Urinary bladder (tissue), 4 donors: ENCODE data around the gene MARCHF10. TPM values are rescaled to one million over a fixed set of nuclear protein-coding genes. Genes with fewer than 3 reads are reported as not detected.
"Not testable (repeated sequence)": the region's sequence is repeated elsewhere in the genome, so short reads cannot be mapped to it uniquely, and the experiment has no call there.

Source experiments
- DNase-seq: peaks from one replicate; pipeline ENCODE4 v3.0.0-alpha.2; 2015; ENCODE audit errors: extremely low spot score
- H3K27ac ChIP-seq: one replicate; pipeline ENCODE4 v1.5.1; 2013; ENCODE audit warnings: low read depth, mild to moderate bottlenecking, moderate library complexity
- H3K36me3 ChIP-seq: one replicate; pipeline ENCODE4 v1.6.1; 2013; ENCODE audit warnings: mild to moderate bottlenecking, moderate library complexity; ENCODE audit not compliant: insufficient read depth
- H3K4me1 ChIP-seq: one replicate; pipeline ENCODE4 v1.6.1; 2013; ENCODE audit warnings: mild to moderate bottlenecking, moderate library complexity; ENCODE audit not compliant: insufficient read depth
- H3K4me3 ChIP-seq: one replicate; pipeline ENCODE4 v1.5.1; 2013; ENCODE audit warnings: low read depth, low read length
- WGBS: extraction: QIAGEN DNeasy Blood & Tissue Kit; methylation state at CpG from one replicate; pipeline ENCODE4 v1.1.7; 2013; 5-methylcytosine and 5-hydroxymethylcytosine counted together
- polyA plus RNA-seq: library from polyadenylated mRNA; stranded (reverse); fragments of 200-250 nt; gene quantifications from one replicate; pipeline ENCODE4 v1.2.3, GENCODE V29; 2013
- total RNA-seq: library from RNA; depleted of rRNA; stranded (reverse); fragments of >200 nt; gene quantifications from one replicate; pipeline ENCODE4 v1.2.3, GENCODE V29; 2014
- donor health status: healthy with polysubstance abuse.
- donor health status: healthy.

The MARCHF10 gene
- total and polyA plus RNA-seq, 2 donors, result 0.08 to 0.42 TPM

DNA sequence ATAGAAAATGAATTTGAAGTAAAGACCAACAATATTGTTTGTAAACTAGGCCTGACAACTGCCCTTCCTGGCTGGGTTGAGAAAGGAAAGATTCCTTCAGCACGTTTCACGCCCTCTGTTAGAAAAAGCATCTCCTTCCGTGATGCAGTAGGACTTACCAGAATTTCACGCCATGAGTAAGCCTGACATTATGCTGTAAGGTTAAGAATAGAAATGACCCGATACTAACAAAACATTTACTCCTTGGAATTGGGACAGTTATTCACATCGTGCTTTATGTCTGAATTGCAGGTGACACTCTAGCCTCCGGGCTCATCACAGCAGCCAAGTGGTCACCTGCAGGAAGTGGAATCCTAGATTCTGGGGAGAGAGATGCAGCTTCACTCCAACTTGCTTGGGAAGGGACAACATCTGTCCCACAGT lies 17.5 kb downstream of the MARCHF10 start:
- WGBS, result 67% methylated on average over 7 of the region's 7 CpGs
- Histone ChIP-seq H3K36me3 (no peaks in the 10 kb centered on the region), H3K4me1 (no peaks in the 10 kb centered on the region), H3K27ac (no peak overlapping the region), H3K4me3 (no peak overlapping the region)
- no peak for DNase-seq

DNA sequence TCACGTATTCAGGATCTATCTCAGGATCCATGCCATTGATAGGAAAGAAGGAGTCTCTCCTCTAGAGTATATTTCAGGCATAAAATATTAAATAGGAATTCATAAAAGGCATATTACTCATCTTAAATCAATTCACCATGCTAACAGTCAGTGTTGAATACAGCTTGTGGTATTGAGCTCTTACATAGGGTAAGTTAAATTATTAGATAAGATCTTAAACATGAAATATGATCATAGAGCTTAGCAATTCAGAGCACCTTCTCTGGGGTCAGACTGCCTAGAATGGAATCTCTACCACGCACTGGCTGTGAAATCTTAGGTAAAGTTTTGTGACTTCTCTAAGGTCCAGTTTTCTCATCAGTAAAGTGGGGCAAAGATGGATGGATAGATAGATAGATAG lies 20.7 kb downstream of the MARCHF10 start:
- Histone ChIP-seq H3K27ac (no peak overlapping the region), H3K4me1 (no peaks in the 10 kb centered on the region), H3K36me3 (no peaks in the 10 kb centered on the region), H3K4me3 (no peak overlapping the region)
- 86% methylated on average over 2 of the region's 2 CpGs for WGBS
- no peak for DNase-seq

DNA sequence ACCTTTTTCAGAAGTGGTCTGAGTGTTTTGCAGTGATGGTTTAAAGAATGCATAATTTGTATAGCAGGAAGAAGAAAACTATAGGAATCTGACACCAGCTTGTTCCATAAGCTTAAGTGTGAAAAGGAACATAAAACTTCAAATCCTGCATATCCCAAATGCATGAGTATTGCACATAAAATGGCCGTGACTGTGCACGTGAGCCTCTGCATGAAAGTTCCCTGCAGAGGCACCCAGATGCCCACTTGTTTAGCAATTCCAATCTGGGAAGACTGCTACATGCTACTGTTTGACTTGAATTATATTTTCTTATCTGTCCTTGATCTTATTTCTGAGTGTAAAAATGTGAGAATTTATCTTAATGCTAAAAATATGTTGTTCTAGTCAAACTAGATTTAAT lies 21.5 kb downstream of the MARCHF10 start:
- H3K36me3 ChIP-seq, result no peaks in the 10 kb centered on the region
- no peaks in the 10 kb centered on the region for H3K4me1 ChIP-seq
- no peak overlapping the region for H3K4me3 ChIP-seq
- DNase-seq, result no peak
- 81% methylated on average over 2 of the region's 2 CpGs for WGBS
- no peak overlapping the region for H3K27ac ChIP-seq

DNA sequence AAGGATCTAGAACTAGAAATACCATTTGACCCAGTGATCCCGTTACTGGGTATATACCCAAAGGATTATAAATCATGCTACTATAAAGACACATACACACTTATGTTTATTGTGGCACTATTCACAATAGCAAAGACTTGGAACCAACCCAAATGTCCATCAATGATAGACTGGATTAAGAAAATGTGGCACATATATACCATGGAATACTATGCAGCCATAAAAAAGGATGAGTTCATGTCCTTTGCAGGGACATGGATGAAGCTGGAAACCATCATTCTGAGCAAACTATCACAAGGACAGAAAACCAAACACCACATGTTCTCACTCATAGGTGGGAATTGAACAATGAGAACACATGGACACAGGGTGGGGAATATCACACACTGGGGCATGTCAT lies 22.1 kb downstream of the MARCHF10 start:
- 93% methylated on average over 1 of the region's 1 CpG for WGBS
- H3K36me3 ChIP-seq, H3K27ac ChIP-seq, H3K4me3 ChIP-seq, H3K4me1 ChIP-seq, DNase-seq: not testable (repeated sequence)

DNA sequence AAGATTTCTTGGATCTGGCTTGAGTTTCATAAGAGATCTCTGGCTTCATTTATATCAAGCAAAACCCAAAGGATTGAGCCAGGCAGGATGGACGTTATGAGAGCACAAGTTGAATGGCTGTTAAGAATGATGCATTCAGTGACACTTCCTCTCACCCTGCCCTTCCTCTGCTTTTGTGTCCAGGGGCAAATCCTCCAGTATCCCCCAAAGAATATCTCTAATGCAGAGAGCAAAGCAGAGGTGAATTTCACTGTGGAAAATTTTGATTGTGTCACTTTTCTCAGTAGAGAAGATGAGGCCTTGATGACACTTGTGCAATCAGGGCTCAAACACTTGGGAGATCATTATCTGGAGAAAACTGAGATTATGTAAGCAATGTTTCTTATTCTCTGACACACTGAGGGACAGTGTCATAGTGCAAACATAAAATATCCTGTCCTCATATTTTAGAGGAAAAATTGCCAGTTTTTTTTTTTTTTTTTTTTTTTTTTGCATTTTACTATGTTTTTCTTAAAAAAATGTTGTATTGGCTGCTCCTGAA lies 25.3 kb downstream of the MARCHF10 start:
- WGBS, result 77% methylated on average over 1 of the region's 1 CpG
- H3K36me3 ChIP-seq, result no peaks in the 10 kb centered on the region
- DNase-seq, result no peak

DNA sequence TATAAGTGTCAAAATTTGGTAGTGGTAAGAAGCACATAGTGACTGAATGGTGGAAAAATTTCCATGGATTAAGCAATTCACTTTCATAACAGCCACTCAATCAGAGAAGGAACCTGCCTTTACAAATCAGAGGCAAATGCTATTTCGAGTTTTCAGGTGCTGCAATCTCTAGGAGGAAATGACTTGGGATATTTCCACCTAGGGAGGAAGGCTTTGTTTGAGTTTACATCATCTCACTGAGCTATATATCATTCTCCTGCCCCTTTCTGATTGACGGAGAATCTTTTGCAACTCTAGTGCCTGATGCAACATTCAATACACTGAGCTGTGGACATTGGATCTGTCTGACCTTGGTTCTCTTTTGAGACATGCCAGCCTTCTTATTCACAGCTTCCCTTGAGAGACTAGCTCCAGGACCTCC lies 26.3 kb downstream of the MARCHF10 start:
- no peak overlapping the region for H3K4me3 ChIP-seq
- H3K4me1 ChIP-seq, result no peaks in the 10 kb centered on the region
- no peak overlapping the region for H3K27ac ChIP-seq
- no peaks in the 10 kb centered on the region for H3K36me3 ChIP-seq
- no peak for DNase-seq
- 85% methylated on average over 2 of the region's 2 CpGs for WGBS

More for the DNA sequence above, 25.3 kb downstream of the MARCHF10 start:
- Histone ChIP-seq H3K4me3 (no peak overlapping the region), H3K27ac (no peak overlapping the region), H3K4me1 (no peaks in the 10 kb centered on the region)

DNA sequence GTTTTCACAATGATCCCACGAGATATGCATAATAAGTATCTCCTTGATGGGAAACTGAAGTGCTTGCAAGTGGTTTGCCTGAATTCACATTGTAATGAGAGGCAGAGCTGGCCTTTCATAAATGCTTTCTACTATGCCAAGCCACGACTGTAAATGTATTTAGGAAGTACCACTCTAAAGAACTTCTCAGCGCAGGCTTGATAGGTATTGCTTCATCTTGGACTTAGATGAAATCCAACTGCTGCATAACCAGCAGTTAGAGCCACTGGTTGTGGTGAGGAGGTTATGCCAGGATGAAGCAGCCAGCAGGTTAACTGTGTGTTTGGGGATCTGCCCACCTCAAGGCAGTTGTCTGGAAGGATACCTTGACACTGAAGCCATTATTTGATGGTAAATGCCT lies 26.8 kb downstream of the MARCHF10 start:
- Histone ChIP-seq H3K4me1 (no peaks in the 10 kb centered on the region), H3K36me3 (no peaks in the 10 kb centered on the region), H3K27ac (no peak overlapping the region), H3K4me3 (no peak overlapping the region)
- DNase-seq, result no peak
- 75% methylated on average over 3 of the region's 3 CpGs for WGBS

DNA sequence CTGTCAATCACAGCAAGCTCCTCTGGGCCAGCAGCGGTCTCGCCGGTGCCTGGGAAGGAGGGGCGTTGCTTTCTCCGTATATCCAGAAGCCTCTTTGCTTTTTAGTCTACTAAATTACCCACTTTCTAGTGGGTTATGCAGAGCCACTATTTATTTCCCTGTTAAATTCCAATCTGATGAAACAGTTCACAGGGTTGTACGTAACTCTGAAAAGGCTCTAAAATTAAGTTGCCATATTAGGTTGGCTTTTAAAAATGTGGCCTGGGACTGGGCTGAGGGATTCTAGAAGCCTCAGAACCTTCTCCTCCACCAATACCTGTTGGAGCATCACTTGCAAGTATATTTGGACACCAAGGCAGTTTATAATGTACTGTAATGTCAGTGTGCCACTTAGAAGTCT lies 27.2 kb downstream of the MARCHF10 start:
- Histone ChIP-seq H3K36me3 (no peaks in the 10 kb centered on the region), H3K4me3 (no peak overlapping the region), H3K4me1 (no peaks in the 10 kb centered on the region), H3K27ac (no peak overlapping the region)
- DNase-seq, result no peak
- 85% methylated on average over 6 of the region's 6 CpGs for WGBS

DNA sequence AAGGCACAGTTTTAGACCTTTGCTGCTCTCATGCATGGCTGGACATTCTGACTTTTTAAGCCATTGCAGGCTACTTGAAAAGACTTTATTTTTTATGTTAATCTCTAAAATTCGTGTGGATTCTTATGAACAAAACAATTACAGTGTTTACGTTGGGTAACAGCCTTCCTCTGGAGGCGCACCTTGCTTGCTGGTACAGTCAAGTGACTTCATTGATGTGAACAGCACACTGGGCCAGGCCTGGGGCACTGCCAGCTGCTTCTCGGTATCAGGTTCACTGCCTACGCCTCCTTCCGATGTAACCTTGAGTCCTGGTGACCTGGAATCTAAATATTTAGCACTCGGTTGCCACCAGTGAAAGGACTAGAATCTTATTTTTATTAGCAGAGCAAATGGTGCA lies 27.8 kb downstream of the MARCHF10 start:
- no peak overlapping the region for H3K27ac ChIP-seq
- 78% methylated on average over 7 of the region's 7 CpGs for WGBS
- H3K36me3 ChIP-seq, result no peaks in the 10 kb centered on the region
- no peak overlapping the region for H3K4me3 ChIP-seq
- no peaks in the 10 kb centered on the region for H3K4me1 ChIP-seq
- no peak for DNase-seq

DNA sequence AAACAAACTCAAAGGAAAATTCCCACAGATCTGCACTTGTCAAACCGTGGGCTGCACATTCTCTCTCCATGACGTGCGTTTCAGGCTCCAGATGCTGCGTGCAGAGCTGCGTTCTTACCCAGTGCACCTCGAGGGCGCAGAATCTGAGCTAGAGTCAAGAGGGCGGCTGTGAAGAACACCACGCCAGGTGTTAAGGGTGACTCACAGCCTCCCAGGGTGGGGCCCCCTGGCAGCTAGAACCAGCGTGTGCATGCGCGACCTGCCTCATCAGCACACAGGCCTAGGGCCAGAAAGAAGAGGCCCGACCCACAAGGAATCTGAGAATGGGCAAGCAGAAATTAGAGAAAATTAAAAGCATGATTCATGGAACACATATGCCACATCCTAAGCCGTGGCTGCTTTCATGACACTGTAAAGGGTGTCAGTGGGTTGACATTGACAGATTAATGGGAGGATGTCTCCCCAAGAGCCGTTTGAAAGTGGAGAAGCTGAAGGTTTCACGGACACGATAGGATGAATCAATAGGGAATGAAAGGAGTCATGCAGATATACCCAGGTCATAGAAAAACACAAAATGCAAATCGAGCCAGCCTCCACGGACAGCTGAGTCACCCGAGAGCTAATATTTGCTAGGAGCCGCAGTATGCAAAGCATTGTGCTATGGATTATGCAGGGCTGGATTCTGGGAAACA lies 29.0 kb downstream of the MARCHF10 start:
- Histone ChIP-seq H3K36me3 (no peaks in the 10 kb centered on the region), H3K4me1 (no peaks in the 10 kb centered on the region), H3K27ac (no peak overlapping the region), H3K4me3 (no peak overlapping the region)
- 51% methylated on average over 21 of the region's 21 CpGs for WGBS
- DNase-seq, result no peak

DNA sequence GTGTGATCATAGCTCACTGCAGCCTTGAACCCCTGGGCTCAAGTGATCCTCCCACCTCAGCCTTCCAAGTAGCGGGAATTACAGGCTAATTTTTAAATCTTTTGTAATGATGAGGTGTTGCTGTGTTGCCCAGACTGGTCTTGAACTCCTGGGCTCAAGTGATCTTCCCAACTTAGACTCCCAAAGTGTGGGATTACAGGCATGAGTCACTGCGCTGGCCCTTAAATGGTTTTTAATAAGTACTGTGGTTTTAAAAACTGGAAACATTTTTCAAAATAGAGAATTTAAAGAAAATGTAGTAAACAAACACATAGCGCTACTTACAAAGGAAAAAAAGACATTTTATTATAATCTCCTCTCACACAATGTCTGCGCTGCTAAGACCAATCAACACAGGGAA lies 32.2 kb downstream of the MARCHF10 start:
- no peak overlapping the region for H3K4me3 ChIP-seq
- WGBS, result 90% methylated on average over 4 of the region's 4 CpGs

DNA sequence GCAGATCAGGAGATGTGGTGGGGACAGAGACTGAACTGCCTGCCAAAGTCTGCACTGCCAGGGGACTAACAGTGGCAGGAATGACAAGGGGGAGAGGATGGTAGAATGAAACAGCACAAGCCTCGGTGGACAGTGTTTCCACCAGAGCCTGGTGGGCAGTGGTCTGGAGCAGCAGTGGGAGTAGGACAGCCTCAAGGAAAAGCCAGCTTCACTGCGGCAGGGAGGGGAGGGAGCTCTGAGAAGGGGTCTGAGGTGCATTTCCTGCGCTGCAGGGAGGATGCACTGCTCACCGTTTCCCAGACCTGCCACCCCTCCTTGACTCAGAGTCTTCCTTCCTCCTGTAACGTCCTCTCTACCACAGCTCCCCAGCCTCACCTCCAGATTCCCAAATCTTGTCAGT lies 33.8 kb downstream of the MARCHF10 start:
- no peak for DNase-seq
- WGBS, result 62% methylated on average over 5 of the region's 5 CpGs
- Histone ChIP-seq H3K27ac (no peak overlapping the region), H3K4me1 (no peaks in the 10 kb centered on the region), H3K36me3 (no peaks in the 10 kb centered on the region), H3K4me3 (no peak overlapping the region)

More for the DNA sequence above, 32.2 kb downstream of the MARCHF10 start:
- H3K27ac ChIP-seq, result no peak overlapping the region
- H3K4me1 ChIP-seq, result no peaks in the 10 kb centered on the region
- no peak for DNase-seq
- H3K36me3 ChIP-seq, result no peaks in the 10 kb centered on the region

DNA sequence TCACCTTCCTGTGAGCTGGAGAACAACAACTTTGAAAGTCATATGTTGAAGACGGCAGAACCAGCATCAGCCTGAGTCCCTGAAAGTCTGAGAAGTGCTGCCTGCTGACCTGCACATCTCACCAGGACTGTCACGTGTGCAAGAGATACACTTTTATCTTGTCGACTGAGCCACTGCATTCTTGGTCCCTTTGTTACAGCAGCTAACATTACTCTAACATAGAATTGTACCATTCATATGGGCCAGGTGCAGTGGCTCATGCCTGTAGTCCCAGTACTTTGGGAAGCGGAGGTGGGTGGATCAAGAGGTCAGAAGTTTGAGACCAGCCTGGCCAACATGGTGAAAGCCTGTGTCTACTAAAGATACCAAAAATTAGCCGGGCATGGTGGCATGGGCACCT lies 40.1 kb downstream of the MARCHF10 start:
- no peaks in the 10 kb centered on the region for H3K4me1 ChIP-seq
- no peak overlapping the region for H3K27ac ChIP-seq
- H3K4me3 ChIP-seq, result no peak overlapping the region
- DNase-seq, result no peak
- H3K36me3 ChIP-seq, result no peaks in the 10 kb centered on the region
- 87% methylated on average over 5 of the region's 5 CpGs for WGBS

DNA sequence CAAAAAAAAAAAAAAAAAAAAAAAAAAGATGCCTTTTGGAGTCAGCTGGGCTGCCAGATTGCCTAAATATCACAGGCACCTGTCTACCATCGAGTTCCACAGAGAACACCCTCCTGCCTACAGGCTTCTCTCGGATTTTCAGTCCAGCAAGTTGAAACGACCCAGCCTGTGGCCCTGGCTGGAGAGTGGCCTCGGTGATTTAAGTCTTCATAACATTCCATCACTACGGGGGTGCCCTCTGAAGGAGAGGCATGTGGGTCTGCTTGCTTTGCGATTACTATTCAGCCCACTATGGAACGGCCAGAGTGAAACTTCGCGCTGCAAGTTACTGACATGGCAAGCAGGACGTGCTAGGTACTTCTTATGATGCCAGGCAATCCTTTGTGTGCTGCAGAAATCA lies 42.8 kb downstream of the MARCHF10 start:
- WGBS, result 72% methylated on average over 10 of the region's 10 CpGs
- H3K27ac ChIP-seq, result no peak overlapping the region
- H3K36me3 ChIP-seq, result no peaks in the 10 kb centered on the region
- no peaks in the 10 kb centered on the region for H3K4me1 ChIP-seq
- DNase-seq, result no peak
- H3K4me3 ChIP-seq, result no peak overlapping the region
